ENCODE results near the gene AIG1. TPM values are rescaled to one million over a fixed set of nuclear protein-coding genes. Genes with fewer than 3 reads are reported as not detected.

AIG1 gene
- total and polyA plus RNA-seq, 2 donors from 2014 or later: 57.3 to 146 TPM

DNA sequence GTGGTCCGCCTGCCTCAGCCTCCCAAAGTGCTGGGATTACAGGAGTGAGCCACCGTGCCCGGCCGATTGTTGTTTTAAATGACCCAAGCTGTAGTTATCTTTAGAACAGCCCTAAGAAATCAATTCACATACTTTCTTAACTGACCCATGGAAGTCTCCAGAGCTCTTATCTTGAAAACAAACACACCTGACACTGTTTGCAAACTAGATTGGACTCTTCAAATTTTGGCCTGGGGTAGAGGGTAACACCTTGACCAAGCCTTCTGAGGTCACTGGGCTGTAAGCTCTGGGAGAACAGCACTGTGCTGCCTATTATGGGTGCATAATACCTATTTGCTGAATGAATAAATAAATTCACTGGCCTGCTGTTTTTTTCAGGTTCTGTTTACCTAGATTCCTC is 190.6 kb downstream of the AIG1 start:
- DNase-seq (no peak), FAIRE-seq (no peak)
- H3K9me3 ChIP-seq (ENCODE audit: control insufficient read depth in 2 of 3, insufficient read depth in 1 of 3, low read length in 3 of 3): no peaks in the 10 kb centered on the region
- H3K4me1 ChIP-seq (ENCODE audit: control insufficient read depth in 2 of 3, insufficient read depth in 2 of 3, low read depth in 1 of 3, low read length in 3 of 3): no peaks in the 10 kb centered on the region
- TF ChIP-seq CTCF (IDR thresholded peaks at IDR 0.05; ENCODE audit: borderline replicate concordance, extremely low read depth, insufficient read depth): no peak
- intact Hi-C loops (cut with DNase I): no loop called here
- no peak overlapping the region for H3K4me3 ChIP-seq (ENCODE audit: low read length in 3 of 3)
- no peak overlapping the region for H3K9ac ChIP-seq (ENCODE audit: low read length in 3 of 3)
- no peaks in the 10 kb centered on the region for H3K27me3 ChIP-seq (ENCODE audit: control insufficient read depth, insufficient read depth, low read length)
- H3K27ac ChIP-seq (ENCODE audit: low read depth in 2 of 2, low read length in 2 of 2): no peak overlapping the region
- no peaks in the 10 kb centered on the region for H3K36me3 ChIP-seq (ENCODE audit: control insufficient read depth in 2 of 3, insufficient read depth in 3 of 3, low read length in 3 of 3)

- TF ChIP-seq CTCF (IDR thresholded peaks at IDR 0.05; ENCODE audit: borderline replicate concordance, extremely low read depth, insufficient read depth): no peak
- no peak for FAIRE-seq
- Histone ChIP-seq H3K9me3 (ENCODE audit: control insufficient read depth in 2 of 3, insufficient read depth in 1 of 3, low read length in 3 of 3) (no peaks in the 10 kb centered on the region), H3K27ac (ENCODE audit: low read depth in 2 of 2, low read length in 2 of 2) (no peak overlapping the region), H3K4me3 (ENCODE audit: low read length in 3 of 3) (no peak overlapping the region), H3K36me3 (ENCODE audit: control insufficient read depth in 2 of 3, insufficient read depth in 3 of 3, low read length in 3 of 3) (no peaks in the 10 kb centered on the region), H3K4me1 (ENCODE audit: control insufficient read depth in 2 of 3, insufficient read depth in 2 of 3, low read depth in 1 of 3, low read length in 3 of 3) (no peaks in the 10 kb centered on the region), H3K27me3 (ENCODE audit: control insufficient read depth, insufficient read depth, low read length) (no peaks in the 10 kb centered on the region), H3K9ac (ENCODE audit: low read length in 3 of 3) (no peak overlapping the region)
- intact Hi-C loops (cut with DNase I): no loop called here
- DNase-seq: no peak
These were observed 192.3 kb downstream of the AIG1 start for GRCh38 chr6:143252961-143253360.

- intact Hi-C loops (cut with DNase I): no loop called here
- Histone ChIP-seq H3K36me3 (ENCODE audit: control insufficient read depth in 2 of 3, insufficient read depth in 3 of 3, low read length in 3 of 3) (no peaks in the 10 kb centered on the region), H3K27me3 (ENCODE audit: control insufficient read depth, insufficient read depth, low read length) (no peaks in the 10 kb centered on the region), H3K9me3 (ENCODE audit: control insufficient read depth in 2 of 3, insufficient read depth in 1 of 3, low read length in 3 of 3) (no peaks in the 10 kb centered on the region), H3K9ac (ENCODE audit: low read length in 3 of 3) (no peak overlapping the region), H3K4me3 (ENCODE audit: low read length in 3 of 3) (no peak overlapping the region), H3K4me1 (ENCODE audit: control insufficient read depth in 2 of 3, insufficient read depth in 2 of 3, low read depth in 1 of 3, low read length in 3 of 3) (no peaks in the 10 kb centered on the region), H3K27ac (ENCODE audit: low read depth in 2 of 2, low read length in 2 of 2) (no peak overlapping the region)
- no peak for TF ChIP-seq CTCF (IDR thresholded peaks at IDR 0.05; ENCODE audit: borderline replicate concordance, extremely low read depth, insufficient read depth)
- DNase-seq (no peak), FAIRE-seq (no peak)
These were observed 192.9 kb downstream of the AIG1 start for GRCh38 chr6:143253586-143253985.

GRCh38 chr6:143258945-143259344 is 198.3 kb downstream of the AIG1 start:
- no peak for FAIRE-seq
- H3K27me3 ChIP-seq (ENCODE audit: control insufficient read depth, insufficient read depth, low read length): no peaks in the 10 kb centered on the region
- TF ChIP-seq CTCF (IDR thresholded peaks at IDR 0.05; ENCODE audit: borderline replicate concordance, extremely low read depth, insufficient read depth): no peak

More at GRCh38 chr6:143258945-143259344, 198.3 kb downstream of the AIG1 start:
- H3K27ac ChIP-seq (ENCODE audit: low read depth in 2 of 2, low read length in 2 of 2): no peak overlapping the region
- intact Hi-C loops (cut with DNase I): no loop called here
- no peaks in the 10 kb centered on the region for H3K9me3 ChIP-seq (ENCODE audit: control insufficient read depth in 2 of 3, insufficient read depth in 1 of 3, low read length in 3 of 3)
- no peaks in the 10 kb centered on the region for H3K36me3 ChIP-seq (ENCODE audit: control insufficient read depth in 2 of 3, insufficient read depth in 3 of 3, low read length in 3 of 3)
- H3K9ac ChIP-seq (ENCODE audit: low read length in 3 of 3): no peak overlapping the region
- no peak overlapping the region for H3K4me3 ChIP-seq (ENCODE audit: low read length in 3 of 3)
- H3K4me1 ChIP-seq (ENCODE audit: control insufficient read depth in 2 of 3, insufficient read depth in 2 of 3, low read depth in 1 of 3, low read length in 3 of 3): no peaks in the 10 kb centered on the region
- DNase-seq: no peak
